Mucosa of stomach (tissue), 1 donor: ENCODE data around the gene PEX11G.

Experiments used
- H3K27me3 ChIP-seq: one replicate; pipeline ENCODE4 v1.7.0; 2013; ENCODE audit warnings: mild to moderate bottlenecking, low read length; ENCODE audit not compliant: control insufficient read depth, insufficient read depth
- H3K36me3 ChIP-seq: one replicate; pipeline ENCODE4 v1.7.0; 2013; ENCODE audit warnings: low read length; ENCODE audit not compliant: control insufficient read depth, insufficient read depth
- H3K4me1 ChIP-seq: one replicate; pipeline ENCODE4 v1.7.0; 2013; ENCODE audit warnings: mild to moderate bottlenecking, low read length; ENCODE audit not compliant: control insufficient read depth, insufficient read depth
- H3K4me3 ChIP-seq: one replicate; pipeline ENCODE4 v1.7.0; 2013; ENCODE audit warnings: low read length
- H3K9ac ChIP-seq: one replicate; pipeline ENCODE4 v1.7.0; 2013; ENCODE audit warnings: mild to moderate bottlenecking, low read length, moderate library complexity
- H3K9me3 ChIP-seq: one replicate; pipeline ENCODE4 v1.7.0; 2013; ENCODE audit warnings: mild to moderate bottlenecking, low read length, moderate library complexity; ENCODE audit not compliant: control insufficient read depth
- donor health status: Pancreatic carcinoma.

PEX11G gene

GRCh38 chr19:7427944-7428343, 60.9 kb downstream of the PEX11G start:
- Histone ChIP-seq H3K9me3 (no peaks in the 10 kb centered on the region), H3K27me3 (no peaks in the 10 kb centered on the region), H3K4me3 (no peak overlapping the region), H3K9ac (no peak overlapping the region), H3K4me1 (peaks cover 22% of the 10 kb centered on the region), H3K36me3 (no peaks in the 10 kb centered on the region)

GRCh38 chr19:7426986-7427385, 61.8 kb downstream of the PEX11G start:
- H3K4me3 ChIP-seq, result no peak overlapping the region
- H3K9ac ChIP-seq, result no peak overlapping the region
- no peaks in the 10 kb centered on the region for H3K36me3 ChIP-seq
- no peaks in the 10 kb centered on the region for H3K9me3 ChIP-seq
- no peaks in the 10 kb centered on the region for H3K27me3 ChIP-seq
- peaks cover 24% of the 10 kb centered on the region for H3K4me1 ChIP-seq
